GM23248 (cell line): ENCODE results near the gene SHQ1. TPM values are rescaled to one million over a fixed set of nuclear protein-coding genes. Genes with fewer than 3 reads are reported as not detected.

Experiments
- DNase-seq: peaks from one replicate; pipeline ENCODE4 v3.0.0-alpha.2; 2015
- H2AFZ ChIP-seq: fragments of 200-600 bp; sonication (generic); 2 replicates; pipeline ENCODE4 v1.6.1; 2016; ENCODE audit warnings: antibody characterized with exemption
- H3F3A ChIP-seq: fragments of 200-600 bp; sonication (generic); 2 replicates; pipeline ENCODE4 v1.6.1; 2016; ENCODE audit warnings: mild to moderate bottlenecking, antibody characterized with exemption, mixed run types; ENCODE audit not compliant: insufficient read depth
- H3K27ac ChIP-seq: fragments of 200-600 bp; sonication (generic); 2 replicates; pipeline ENCODE4 v1.5.1; 2016; ENCODE audit warnings: mild to moderate bottlenecking
- H3K27me3 ChIP-seq: fragments of 200-600 bp; sonication (generic); replicated peaks from 2 replicates; pipeline ENCODE4 v1.6.1; 2016; ENCODE audit warnings: mild to moderate bottlenecking; ENCODE audit not compliant: insufficient read depth
- H3K36me3 ChIP-seq: fragments of 200-600 bp; sonication (generic); 2 replicates; pipeline ENCODE4 v1.6.1; 2016; ENCODE audit warnings: low read depth, mild to moderate bottlenecking
- H3K4me1 ChIP-seq: fragments of 200-600 bp; sonication (generic); 2 replicates; pipeline ENCODE4 v1.6.1; 2016; ENCODE audit warnings: mild to moderate bottlenecking; ENCODE audit not compliant: insufficient read depth
- H3K4me2 ChIP-seq: fragments of 200-600 bp; sonication (generic); one replicate; pipeline ENCODE4 v1.6.1; 2016; ENCODE audit warnings: mild to moderate bottlenecking; ENCODE audit not compliant: unreplicated experiment
- H3K4me3 ChIP-seq: fragments of 200-600 bp; sonication (generic); 2 replicates; pipeline ENCODE4 v1.5.1; 2016; ENCODE audit warnings: mild to moderate bottlenecking
- H3K79me2 ChIP-seq: fragments of 200-600 bp; sonication (generic); 2 replicates; pipeline ENCODE4 v1.6.1; 2016; ENCODE audit warnings: mild to moderate bottlenecking; ENCODE audit not compliant: insufficient read depth
- H3K9ac ChIP-seq: fragments of 200-600 bp; sonication (generic); 2 replicates; pipeline ENCODE4 v1.6.1; 2016; ENCODE audit warnings: mild to moderate bottlenecking
- H3K9me2 ChIP-seq: fragments of 200-600 bp; sonication (generic); 2 replicates; pipeline ENCODE4 v1.6.1; 2016; ENCODE audit warnings: mixed run types, mild to moderate bottlenecking, moderate library complexity; ENCODE audit not compliant: insufficient read depth
- H3K9me3 ChIP-seq: fragments of 200-600 bp; sonication (generic); one replicate; pipeline ENCODE4 v1.6.1; 2017; ENCODE audit warnings: low read depth
- H4K20me1 ChIP-seq: fragments of 200-600 bp; sonication (generic); 2 replicates; pipeline ENCODE4 v1.6.0; 2016; ENCODE audit not compliant: insufficient read depth
- EZH2 ChIP-seq: fragments of 200-600 bp; sonication (generic); IDR thresholded peaks from 2 replicates; pipeline ENCODE4 v1.6.1; 2018; ENCODE audit warnings: antibody characterized with exemption, mild to moderate bottlenecking; ENCODE audit not compliant: insufficient read depth, poor library complexity, severe bottlenecking
- EZH2phosphoT487 ChIP-seq: fragments of 200-600 bp; sonication (generic); IDR thresholded peaks from 2 replicates; pipeline ENCODE4 v1.6.1; 2018; ENCODE audit warnings: antibody characterized with exemption, moderate library complexity, mild to moderate bottlenecking, low read depth; ENCODE audit not compliant: insufficient read depth
- WGBS, 2 experiments: methylation state at CpG; one replicate each; pipeline ENCODE4 v1.1.6; 2015 to 2017; ENCODE audit warnings: low lambda C conversion rate in 2 of 2, low coverage in 1 of 2; ENCODE audit errors: missing lambda C conversion rate in 2 of 2; 5-methylcytosine and 5-hydroxymethylcytosine counted together
- in situ Hi-C: fragments of 300-500 bp; cut with MboI; formaldehyde crosslinking; loops from 2 replicates; pipeline ENCODE4 v1.15.0; 2020
- polyA plus RNA-seq: library from polyadenylated mRNA; unstranded; fragments of >200 nt; fragmentation: Nextera tagmentation; extraction: Ambion mirVana; gene quantifications from 2 replicates; pipeline ENCODE4 v1.2.1, GENCODE V29; 2016
- total RNA-seq: library from RNA; depleted of rRNA; stranded (reverse); fragments of >200 nt; shearing (Covaris generic); gene quantifications from 2 replicates; pipeline ENCODE4 v1.2.3, GENCODE V29; 2014

SHQ1 gene
- total and polyA plus RNA-seq, 2 experiments from 2014 or later = 23.3 to 24.0 TPM

- Histone ChIP-seq H3K27ac (no peak overlapping the region), H3K9ac (no peak overlapping the region), H2AFZ (no peak overlapping the region), H4K20me1 (no peaks in the 10 kb centered on the region), H3K4me3 (no peak overlapping the region), H3K27me3 (no peaks in the 10 kb centered on the region), H3F3A (no peaks in the 10 kb centered on the region), H3K36me3 (no peaks in the 10 kb centered on the region), H3K4me1 (no peaks in the 10 kb centered on the region), H3K9me2 (no peaks in the 10 kb centered on the region), H3K9me3 (no peaks in the 10 kb centered on the region), H3K79me2 (no peaks in the 10 kb centered on the region), H3K4me2 (no peak overlapping the region)
- DNase-seq = no peak
- TF ChIP-seq EZH2 = no peak
- TF ChIP-seq EZH2phosphoT487 = no peak
- in situ Hi-C loops = no loop called here
- WGBS, 2 experiments = 99 to 100% methylated on average over 3 of the region's 3 CpGs
Measured at GRCh38 chr3:72803573-72803972, 44.7 kb downstream of the SHQ1 start.

DNA sequence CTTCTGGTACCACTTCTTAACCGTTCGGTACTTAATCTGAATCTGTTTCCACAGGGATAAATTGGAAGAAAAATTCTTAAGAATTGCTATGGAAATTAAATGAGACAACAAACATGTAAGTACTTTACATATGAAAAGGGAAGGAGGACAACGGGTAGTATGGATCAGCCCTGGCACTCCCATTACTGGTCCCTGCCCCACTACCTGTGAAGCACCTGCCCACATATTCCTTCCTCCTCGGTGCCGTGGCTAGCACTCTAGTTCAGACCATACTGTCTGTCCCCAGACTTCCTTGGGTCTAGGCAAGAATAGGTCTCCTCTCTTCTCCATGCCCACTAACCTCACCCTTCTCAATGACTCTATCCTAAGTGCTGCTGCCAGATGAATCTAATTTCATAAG lies 46.2 kb downstream of the SHQ1 start:
- Histone ChIP-seq H4K20me1 (no peaks in the 10 kb centered on the region), H3K36me3 (no peaks in the 10 kb centered on the region), H3K27me3 (no peaks in the 10 kb centered on the region), H3K4me1 (no peaks in the 10 kb centered on the region), H3K4me2 (no peak overlapping the region), H2AFZ (no peak overlapping the region), H3F3A (no peaks in the 10 kb centered on the region), H3K9me3 (no peaks in the 10 kb centered on the region), H3K9ac (no peak overlapping the region), H3K4me3 (no peak overlapping the region), H3K27ac (no peak overlapping the region), H3K79me2 (no peaks in the 10 kb centered on the region), H3K9me2 (no peaks in the 10 kb centered on the region)
- WGBS, 2 experiments = 95 to 99% methylated on average over 5 of the region's 5 CpGs
- TF ChIP-seq EZH2 (no peak), EZH2phosphoT487 (no peak)
- DNase-seq = no peak
- in situ Hi-C loops = no loop called here

- no peaks in the 10 kb centered on the region for H3K4me1 ChIP-seq
- H3K9me2 ChIP-seq = no peaks in the 10 kb centered on the region
- no peaks in the 10 kb centered on the region for H3K9me3 ChIP-seq
- no peak overlapping the region for H3K27ac ChIP-seq
- H3K36me3 ChIP-seq = no peaks in the 10 kb centered on the region; the same call in 1 of the 2 replicates
- no peak overlapping the region for H3K9ac ChIP-seq
- no peaks in the 10 kb centered on the region for H3K27me3 ChIP-seq
- in situ Hi-C loops = no loop called here
- no peak overlapping the region for H2AFZ ChIP-seq
- H4K20me1 ChIP-seq = no peaks in the 10 kb centered on the region
- no peaks in the 10 kb centered on the region for H3K79me2 ChIP-seq
- TF ChIP-seq EZH2 (no peak), EZH2phosphoT487 (no peak)
- H3F3A ChIP-seq = no peaks in the 10 kb centered on the region
- DNase-seq = no peak
- H3K4me3 ChIP-seq = no peak overlapping the region
- H3K4me2 ChIP-seq = no peak overlapping the region
Measured at GRCh38 chr3:72800869-72801268, 47.4 kb downstream of the SHQ1 start.

DNA sequence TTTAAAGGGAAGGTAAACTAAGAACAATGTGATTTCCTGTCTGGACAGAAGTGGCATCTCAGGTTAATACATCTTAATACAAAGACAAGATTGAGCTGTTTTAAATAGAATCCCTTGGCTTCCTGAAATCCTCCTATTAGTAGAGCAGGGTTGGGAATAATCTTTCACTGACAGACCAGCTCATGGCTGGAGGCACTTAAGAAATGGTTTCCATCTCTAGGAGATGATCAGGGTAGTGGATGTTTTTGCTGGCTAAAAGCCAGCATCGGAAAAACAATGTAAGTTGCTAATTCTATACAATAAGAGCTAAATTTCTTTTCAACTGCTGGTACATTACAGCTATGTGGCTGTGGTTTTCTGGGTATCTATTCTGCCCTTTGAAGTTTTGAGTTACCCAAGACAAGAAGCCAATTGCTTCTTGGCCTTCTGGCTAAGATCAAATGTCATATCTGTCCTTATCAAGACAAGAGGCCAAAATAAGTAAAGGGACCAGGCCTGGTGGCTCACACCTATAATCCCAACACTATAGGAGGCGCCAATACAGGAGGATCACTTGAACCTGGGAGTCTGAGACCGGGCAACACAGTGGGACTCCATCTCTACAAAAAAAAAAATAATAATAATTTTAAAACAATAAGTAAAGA lies 49.6 kb downstream of the SHQ1 start:
- Histone ChIP-seq H4K20me1 (no peaks in the 10 kb centered on the region), H3K4me3 (no peak overlapping the region), H3K4me1 (no peaks in the 10 kb centered on the region), H3K9me2 (no peaks in the 10 kb centered on the region), H3K36me3 (no peaks in the 10 kb centered on the region; the same call in 1 of the 2 replicates), H3K9ac (no peak overlapping the region), H3K9me3 (no peaks in the 10 kb centered on the region), H3K79me2 (no peaks in the 10 kb centered on the region), H3F3A (no peaks in the 10 kb centered on the region), H2AFZ (no peak overlapping the region), H3K27ac (no peak overlapping the region), H3K4me2 (no peak overlapping the region), H3K27me3 (no peaks in the 10 kb centered on the region)
- no peak for TF ChIP-seq EZH2phosphoT487
- TF ChIP-seq EZH2 = no peak
- no peak for DNase-seq
- 96 to 99% methylated on average over 3 of the region's 3 CpGs for WGBS, 2 experiments
- in situ Hi-C loops = no loop called here
